ENCODE results near the gene GPI.
A peak's percentile ranks its signal among the peaks of the same experiment; 100 is the strongest.

The GPI gene

GRCh38 chr19:34341935-34342680, 22.9 kb upstream of the GPI start:
- DNase-seq = no peak

DNA sequence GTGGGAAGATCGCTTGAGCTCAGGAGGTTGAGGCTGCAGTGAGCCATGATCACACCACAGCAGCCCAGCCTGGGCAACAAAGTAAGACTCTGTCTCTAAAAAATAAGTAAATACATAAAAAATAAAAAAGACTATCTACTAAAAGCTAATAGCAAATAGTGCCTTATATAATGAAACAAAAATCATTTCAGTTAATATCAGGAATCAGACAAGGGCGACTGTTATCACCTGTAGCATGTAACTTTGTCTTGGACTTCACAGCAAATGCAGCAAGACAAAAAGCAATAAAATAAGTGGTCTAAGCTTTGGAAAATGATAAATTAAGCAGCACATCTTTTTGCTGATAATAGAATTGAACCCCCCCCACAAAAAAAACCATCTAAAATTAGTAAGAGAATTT, 21.2 kb upstream of the GPI start:
- no peak for DNase-seq

DNA sequence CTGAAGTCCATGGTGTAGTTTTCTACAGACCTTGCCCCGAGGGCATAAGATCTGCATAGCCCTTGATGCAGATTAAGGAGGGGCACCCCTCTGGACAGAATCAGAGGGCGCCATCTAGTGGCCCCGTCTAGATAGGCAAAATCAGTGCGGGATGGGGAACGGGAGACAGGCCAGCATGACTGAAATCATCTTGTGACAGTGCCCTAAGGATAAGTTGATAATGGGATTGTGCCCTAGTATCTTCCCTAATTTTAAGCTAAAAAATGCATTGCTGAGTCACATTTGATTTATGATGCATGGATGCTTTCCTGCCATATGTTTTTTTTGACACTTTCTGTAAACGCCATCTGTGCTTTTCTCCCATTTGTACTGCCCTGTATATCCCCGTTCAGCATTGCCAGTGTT, 19.0 kb upstream of the GPI start:
- peak; percentile 71 for DNase-seq

- no peak for DNase-seq
Observed at GRCh38 chr19:34347561-34348165, 17.3 kb upstream of the GPI start.

DNA sequence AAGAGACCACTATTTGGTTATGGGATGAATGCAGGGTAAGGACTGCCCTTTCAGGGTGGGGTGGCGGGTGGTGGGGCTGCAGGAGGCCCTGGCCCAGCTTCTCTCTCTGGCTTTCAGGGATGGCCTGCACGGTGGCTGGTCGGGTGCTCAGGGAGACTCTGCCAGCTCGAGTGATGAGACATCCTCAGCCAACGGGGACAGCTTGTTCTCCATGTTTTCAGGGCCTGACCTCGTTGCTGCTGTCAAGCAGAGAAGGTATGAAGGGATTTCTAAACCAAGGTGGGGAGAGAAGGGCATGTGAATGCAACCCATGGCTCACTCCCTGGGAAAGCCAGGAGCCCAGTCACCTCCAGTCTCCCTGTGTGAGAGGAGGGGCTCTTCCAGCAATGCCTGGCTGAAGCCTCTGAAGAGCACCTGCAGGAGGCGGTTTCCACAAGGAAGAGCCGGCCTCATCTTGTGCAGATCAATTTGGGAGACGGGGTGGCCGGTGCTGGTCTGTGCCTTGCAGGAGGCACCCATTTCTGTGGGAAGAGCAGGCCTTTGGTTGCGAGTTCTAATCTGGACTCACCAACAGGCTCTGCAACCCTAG, 16.0 kb upstream of the GPI start:
- no peak for DNase-seq

- peak; percentile 63 for DNase-seq
Observed at GRCh38 chr19:34350161-34350561, 14.8 kb upstream of the GPI start.

GRCh38 chr19:34351382-34351826, 13.6 kb upstream of the GPI start:
- DNase-seq = no peak

- DNase-seq = no peak
Observed at GRCh38 chr19:34353546-34353945, 11.4 kb upstream of the GPI start.

GRCh38 chr19:34355201-34355600, 9.8 kb upstream of the GPI start:
- DNase-seq = no peak

DNA sequence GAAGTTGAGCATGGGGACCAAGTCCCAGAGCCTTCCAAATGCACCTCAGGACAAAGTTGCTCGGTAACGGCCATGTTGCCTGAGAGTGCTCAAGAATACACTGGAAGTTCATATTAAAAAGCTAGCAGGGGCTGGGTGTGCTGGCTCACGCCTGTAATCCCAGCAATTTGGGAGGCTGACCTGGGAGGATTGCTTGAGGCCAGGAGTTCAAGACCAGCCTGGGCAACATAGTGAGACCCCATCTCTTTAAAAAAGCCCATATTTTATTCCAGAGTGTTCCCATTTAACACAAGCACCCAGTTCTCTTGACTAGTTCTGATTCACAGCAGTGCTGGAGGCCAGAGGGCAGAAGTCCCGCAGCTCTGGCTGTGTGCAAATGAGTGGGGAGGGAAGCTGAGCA, 8.1 kb upstream of the GPI start:
- DNase-seq = no peak

DNA sequence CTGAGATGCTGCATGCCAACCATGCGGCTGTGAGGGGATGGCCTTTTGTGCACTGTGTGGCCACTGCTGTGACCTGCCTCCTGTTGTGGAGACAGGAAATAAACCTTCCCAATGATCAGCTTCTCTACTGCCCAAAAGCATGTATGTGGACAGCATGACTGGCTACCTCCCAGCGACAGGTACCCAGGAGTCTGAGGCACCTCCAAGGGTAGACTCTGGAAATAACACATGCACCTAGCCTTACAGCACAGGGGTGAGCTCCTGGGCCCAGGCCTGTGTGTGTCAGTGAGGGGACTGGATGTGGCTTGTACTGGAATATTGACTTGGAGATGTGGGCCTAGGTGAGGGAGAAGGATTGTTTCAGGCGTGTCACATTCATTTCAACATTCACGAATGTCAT, 7.6 kb upstream of the GPI start:
- no peak for DNase-seq

DNA sequence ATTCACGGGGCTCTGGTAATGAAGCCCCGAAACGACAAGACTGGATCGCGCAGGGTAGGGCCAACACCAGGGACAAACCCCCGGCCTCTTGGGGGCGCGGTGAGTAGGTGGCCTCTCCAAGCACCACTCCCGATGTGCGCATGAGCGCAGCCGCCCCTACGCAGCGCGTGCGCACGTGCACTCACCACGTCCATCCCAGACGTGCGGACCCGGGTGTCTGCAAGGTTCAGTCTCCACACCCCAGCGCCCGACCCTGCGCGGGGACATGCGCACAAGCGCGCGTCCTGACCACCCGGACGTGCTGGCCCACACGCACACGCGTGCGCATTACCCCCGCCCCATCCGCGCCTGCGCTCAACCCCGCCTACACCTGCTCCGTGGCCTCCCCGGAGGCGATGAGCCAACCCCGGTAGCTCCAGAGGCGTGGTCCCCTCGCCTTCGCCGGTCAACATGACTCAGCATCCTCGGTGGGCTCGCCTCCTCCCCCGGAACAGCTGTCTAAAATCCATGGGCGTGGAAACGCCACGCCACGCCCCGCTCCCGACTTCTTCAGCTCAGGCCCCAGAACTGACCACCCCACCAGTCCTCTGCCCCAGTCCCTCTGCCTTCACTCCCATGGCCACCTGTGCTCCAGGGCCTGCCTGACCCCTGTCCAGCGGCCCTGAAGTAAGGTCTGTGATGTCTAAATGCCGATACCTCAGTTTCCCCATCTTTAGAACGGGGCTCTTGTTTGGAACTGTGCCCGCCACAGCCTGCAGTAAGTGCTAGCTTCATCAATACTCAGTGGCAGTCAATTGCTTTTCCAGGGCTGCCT, 5.6 kb upstream of the GPI start:
- DNase-seq = peak; percentile 97

- no peak for DNase-seq
Observed at GRCh38 chr19:34359954-34360315, 5.1 kb upstream of the GPI start.

DNA sequence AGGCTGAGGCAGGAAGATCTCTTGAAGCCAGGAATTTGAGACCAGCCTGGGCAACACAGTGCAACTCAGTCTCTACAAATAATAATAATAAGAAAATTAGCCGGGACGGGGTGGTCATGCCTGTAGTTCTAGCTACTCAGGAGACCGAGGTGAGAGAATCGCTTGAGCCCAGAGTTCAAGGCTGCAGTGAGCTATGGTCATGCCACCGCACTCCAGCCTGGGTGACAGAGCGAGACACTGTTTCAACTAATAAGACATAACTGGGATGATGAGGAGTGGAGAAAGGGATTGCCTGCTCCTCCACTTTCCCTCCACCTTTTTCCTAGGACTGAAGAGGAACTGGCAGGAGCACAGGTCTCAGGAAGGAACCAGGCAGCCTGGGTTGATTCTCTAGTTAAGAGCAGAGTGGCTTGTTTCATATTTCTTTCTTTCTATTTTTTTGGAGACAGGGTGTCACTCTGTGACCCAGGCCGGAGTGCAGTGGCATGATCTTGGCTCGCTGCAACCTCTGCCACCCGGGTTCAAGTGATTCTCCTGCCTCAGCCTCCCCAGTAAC, 4.6 kb upstream of the GPI start:
- DNase-seq = no peak

DNA sequence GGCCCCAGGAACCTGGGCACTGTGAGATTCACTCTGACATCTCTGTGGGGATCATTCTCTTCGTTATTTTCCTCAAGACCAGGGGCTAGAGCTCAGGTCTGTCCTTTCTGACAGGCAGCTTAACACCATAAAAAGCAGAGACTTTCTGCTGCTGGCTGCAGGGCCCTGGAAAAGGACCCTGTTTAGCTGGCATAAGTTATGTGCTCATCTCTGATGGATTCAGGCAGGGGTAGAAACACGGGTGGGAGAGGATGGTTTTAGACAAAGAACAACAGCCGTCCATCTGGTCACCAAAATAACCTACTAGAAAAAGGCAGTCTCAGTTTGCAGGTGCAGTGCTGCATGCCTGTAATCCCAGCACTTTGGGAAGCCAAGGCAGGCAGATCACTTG, 2.3 kb upstream of the GPI start:
- DNase-seq = no peak

DNA sequence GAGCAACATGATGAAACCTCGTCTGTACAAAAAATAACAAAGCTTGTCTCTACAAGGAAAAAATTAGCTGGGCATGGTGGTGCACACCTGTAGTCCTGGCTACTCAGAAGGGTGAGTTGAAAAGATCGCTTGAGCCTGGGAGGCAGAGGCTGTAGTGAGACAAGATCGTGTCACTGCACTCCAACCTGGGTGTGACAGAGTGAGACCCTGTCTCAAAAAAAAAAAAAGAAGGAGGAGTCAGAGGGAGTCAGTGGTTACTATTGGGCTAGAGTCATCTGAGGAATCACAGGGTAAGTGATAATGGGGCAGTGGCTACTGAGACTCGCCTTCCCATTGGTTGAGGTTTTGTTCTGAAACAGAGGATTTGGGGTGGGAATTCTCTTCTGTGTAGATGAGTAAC, 1.9 kb upstream of the GPI start:
- DNase-seq = no peak

DNA sequence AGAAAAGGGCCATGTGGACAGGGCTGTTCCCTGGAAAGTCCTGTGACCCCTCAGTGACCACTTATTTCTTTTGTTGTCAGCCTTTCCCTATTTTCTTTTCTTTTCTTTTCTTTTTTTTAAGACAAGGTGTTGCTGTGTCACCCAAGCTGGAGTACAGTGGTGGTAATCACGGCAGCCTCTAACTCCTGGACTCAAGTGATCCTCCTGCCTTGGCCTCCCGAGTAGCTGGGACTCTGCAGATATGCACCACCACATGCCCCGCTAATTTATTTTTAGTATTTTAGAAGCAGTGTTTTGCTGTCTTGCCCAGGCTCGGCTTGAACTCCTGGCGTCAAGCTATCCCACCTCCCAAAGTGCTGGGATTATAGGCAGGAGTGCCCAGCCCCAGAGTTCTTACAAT, 1.1 kb upstream of the GPI start:
- DNase-seq = no peak

DNA sequence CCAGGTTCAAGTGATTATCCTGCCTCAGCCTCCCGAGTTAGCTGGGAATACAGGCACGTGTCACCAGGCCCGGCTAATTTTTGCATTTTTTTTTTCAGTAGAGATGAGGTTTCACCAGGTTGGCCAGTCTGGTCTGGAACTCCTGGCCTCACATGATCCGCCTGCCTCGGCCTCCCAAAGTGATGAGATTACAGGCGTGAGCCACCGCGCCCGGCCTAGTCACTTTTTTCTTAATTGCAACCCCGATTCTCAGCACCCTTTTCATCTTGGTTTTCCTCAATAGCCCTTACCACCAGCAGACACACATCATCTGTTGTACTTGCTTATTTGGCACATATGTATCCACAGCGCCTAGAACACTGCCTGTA, 550 bp upstream of the GPI start:
- no peak for DNase-seq

- peak; percentile 17 for DNase-seq
Observed at GRCh38 chr19:34365463-34366401, 736 bp downstream of the GPI start.

DNA sequence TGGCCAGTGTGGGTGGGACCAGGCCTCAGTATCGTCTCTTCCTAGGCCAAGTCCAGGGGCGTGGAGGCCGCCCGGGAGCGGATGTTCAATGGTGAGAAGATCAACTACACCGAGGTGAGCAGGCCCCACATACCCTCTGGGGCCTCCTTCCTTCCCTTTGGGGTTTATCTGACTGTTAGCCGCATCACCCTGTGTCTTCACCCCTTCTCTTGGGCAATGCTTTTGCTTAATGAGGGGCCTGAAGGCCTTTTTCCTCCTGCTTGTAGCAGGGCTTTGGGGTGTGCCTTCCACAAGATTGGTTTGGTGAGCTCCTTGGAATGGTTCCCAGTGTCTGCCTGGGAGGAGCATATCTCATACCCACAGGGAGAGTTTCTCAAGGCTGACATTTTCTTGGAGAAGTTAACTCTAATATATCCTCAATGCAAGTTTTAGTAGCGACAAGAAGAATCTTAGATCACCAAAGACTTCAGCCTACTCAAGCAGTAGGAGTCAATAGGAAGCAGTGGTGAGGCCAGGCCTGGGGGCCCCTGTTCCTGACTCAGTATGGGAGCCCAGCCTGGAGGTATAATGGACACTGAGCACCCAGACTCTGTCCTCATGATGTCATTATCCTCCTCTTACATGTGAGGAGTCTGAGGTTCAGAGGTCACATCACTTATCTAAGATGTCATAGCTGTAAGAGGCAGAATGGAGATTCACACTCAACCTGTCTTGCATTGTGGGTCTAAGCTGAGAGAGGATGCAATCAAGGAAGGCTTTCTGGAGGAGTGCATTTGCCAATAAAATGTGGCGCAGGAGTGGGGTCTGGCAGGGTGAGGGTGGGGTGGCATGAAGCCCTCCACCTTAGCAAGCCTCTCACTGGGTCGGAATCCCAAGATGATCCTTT, 2.0 kb downstream of the GPI start:
- DNase-seq = no peak

- DNase-seq = no peak
Observed at GRCh38 chr19:34367624-34367957, 2.6 kb downstream of the GPI start.
